Neural progenitor cell (in vitro differentiated cells): ENCODE data around the gene IL20RA.

Source experiments
- EZH2 ChIP-seq: fragments of 200-600 bp; sonication (generic); IDR thresholded peaks from 2 replicates; pipeline ENCODE4 v1.6.1; 2017; ENCODE audit warnings: antibody characterized with exemption, mild to moderate bottlenecking, moderate library complexity
- EZH2phosphoT487 ChIP-seq: fragments of 200-600 bp; sonication (generic); IDR thresholded peaks from 2 replicates; pipeline ENCODE4 v1.6.1; 2017; ENCODE audit warnings: antibody characterized with exemption
- TF ChIP-seq, protein P1 (sequence below): fragments of 200-600 bp; sonication (generic); IDR thresholded peaks from 2 replicates; pipeline ENCODE4 v1.5.1; 2017; ENCODE audit warnings: antibody characterized with exemption, mild to moderate bottlenecking

DNA sequence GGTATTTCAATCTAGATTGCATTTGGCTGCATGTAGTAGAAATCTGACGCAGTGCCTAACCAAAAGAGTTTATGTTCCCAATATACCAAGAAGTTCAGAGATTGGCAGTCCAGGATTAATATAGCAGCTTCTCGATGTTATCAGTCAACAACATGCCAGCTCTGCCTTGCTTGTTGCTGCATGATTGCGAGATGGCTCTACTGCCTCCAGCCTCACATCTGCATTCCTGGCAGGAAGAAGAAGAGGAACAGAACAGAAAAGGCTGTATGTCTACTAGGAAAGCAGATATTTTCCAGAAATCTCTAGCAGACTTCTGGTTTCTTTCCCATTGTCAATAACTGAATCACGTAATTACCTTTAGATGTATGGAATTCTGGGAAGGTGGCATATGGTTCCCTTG lies 61.8 kb downstream of the IL20RA start:
- TF ChIP-seq, protein P1, sequence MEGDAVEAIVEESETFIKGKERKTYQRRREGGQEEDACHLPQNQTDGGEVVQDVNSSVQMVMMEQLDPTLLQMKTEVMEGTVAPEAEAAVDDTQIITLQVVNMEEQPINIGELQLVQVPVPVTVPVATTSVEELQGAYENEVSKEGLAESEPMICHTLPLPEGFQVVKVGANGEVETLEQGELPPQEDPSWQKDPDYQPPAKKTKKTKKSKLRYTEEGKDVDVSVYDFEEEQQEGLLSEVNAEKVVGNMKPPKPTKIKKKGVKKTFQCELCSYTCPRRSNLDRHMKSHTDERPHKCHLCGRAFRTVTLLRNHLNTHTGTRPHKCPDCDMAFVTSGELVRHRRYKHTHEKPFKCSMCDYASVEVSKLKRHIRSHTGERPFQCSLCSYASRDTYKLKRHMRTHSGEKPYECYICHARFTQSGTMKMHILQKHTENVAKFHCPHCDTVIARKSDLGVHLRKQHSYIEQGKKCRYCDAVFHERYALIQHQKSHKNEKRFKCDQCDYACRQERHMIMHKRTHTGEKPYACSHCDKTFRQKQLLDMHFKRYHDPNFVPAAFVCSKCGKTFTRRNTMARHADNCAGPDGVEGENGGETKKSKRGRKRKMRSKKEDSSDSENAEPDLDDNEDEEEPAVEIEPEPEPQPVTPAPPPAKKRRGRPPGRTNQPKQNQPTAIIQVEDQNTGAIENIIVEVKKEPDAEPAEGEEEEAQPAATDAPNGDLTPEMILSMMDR: no peak
- no peak for TF ChIP-seq EZH2phosphoT487
- no peak for TF ChIP-seq EZH2
